Measurements from ENCODE around the gene ZNF585A. TPM values are rescaled to one million over a fixed set of nuclear protein-coding genes. Genes with fewer than 3 reads are reported as not detected.
A peak's percentile ranks its signal among the peaks of the same experiment; 100 is the strongest.
"Not testable (repeated sequence)": the region's sequence is repeated elsewhere in the genome, so short reads cannot be mapped to it uniquely, and the experiment has no call there.

The ZNF585A gene
- total RNA-seq, 4 donors from 2014 or later = 5.7 to 8.4 (median 6.3) TPM

DNA sequence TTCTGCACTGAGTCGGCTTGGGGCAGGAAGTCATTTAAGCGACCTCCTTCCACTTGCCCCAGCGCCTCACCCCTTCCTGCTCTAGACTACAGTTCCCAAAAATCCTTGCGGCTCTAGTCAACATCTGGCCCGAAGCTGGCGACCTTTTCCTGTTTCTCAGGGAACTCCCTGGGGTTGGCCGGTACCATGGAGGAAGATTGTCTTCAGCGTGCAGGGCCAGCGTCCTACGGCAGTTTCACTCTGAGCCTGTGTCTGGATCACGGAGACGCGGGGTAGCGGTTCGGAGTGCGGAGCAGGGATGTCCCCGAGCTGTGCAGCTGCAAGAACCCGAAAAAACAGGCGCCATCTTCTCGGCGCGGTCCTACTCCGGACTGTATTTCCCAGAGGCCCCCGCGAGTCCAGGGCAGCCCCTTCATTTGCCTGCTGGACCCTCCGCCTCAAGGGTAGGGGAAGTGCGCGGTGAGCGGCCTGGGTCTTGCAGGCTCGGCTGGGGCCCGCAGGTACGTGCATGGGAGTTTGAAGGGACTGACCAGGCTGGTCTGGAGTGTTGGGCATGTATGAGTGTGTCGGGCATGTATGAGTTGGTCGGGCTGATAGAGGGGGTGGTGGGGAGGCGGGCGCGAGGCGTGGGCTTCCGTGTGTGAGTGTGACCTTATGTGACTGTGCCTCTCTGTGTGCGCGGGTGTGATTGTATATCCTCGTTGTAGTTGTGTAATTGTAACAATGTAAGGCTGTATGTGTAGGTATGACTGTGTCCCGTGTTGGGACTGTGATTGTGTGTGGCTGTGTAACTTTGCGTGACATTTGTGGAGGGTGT, 45.5 kb upstream of the ZNF585A start, which contains the start of gene ZNF383:
Gene ZNF383, plus strand, starts transcription at position 440 of the 817 bp plus-strand sequence. CDS start 12,240 bp downstream, outside the sequence.
- 1 to 2% methylated on average over 21 to 44 of the region's 44 CpGs for WGBS, 2 donors
- Histone ChIP-seq H3K9me3 (peaks cover 0 to 11% (median 0%) of the 10 kb centered on the region in 4 donors), H3K27ac (peak within 1 kb of the TSS; percentile 83 to 96 (median 88)), H3K4me1 (peaks cover 0 to 17% (median 3%) of the 10 kb centered on the region in 4 donors), H3K4me3 (peak within 1 kb of the TSS; percentile 77 to 95 (median 82)), H3K36me3 (peaks cover 0 to 39% (median 0%) of the 10 kb centered on the region in 3 donors), H3K27me3 (no peaks in the 10 kb centered on the region)
- TF ChIP-seq, protein P1, sequence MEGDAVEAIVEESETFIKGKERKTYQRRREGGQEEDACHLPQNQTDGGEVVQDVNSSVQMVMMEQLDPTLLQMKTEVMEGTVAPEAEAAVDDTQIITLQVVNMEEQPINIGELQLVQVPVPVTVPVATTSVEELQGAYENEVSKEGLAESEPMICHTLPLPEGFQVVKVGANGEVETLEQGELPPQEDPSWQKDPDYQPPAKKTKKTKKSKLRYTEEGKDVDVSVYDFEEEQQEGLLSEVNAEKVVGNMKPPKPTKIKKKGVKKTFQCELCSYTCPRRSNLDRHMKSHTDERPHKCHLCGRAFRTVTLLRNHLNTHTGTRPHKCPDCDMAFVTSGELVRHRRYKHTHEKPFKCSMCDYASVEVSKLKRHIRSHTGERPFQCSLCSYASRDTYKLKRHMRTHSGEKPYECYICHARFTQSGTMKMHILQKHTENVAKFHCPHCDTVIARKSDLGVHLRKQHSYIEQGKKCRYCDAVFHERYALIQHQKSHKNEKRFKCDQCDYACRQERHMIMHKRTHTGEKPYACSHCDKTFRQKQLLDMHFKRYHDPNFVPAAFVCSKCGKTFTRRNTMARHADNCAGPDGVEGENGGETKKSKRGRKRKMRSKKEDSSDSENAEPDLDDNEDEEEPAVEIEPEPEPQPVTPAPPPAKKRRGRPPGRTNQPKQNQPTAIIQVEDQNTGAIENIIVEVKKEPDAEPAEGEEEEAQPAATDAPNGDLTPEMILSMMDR (IDR thresholded peaks at IDR 0.05) = peak in 1 of 5 experiments; percentile 13
- TF ChIP-seq POLR2A (IDR thresholded peaks at IDR 0.05) = peak; percentile 17 to 31
- peak; percentile 27 to 88 for TF ChIP-seq EP300 (IDR thresholded peaks at IDR 0.05)
- peak; percentile 60 to 82 for DNase-seq (ENCODE audit: low spot score in 2 of 2)

DNA sequence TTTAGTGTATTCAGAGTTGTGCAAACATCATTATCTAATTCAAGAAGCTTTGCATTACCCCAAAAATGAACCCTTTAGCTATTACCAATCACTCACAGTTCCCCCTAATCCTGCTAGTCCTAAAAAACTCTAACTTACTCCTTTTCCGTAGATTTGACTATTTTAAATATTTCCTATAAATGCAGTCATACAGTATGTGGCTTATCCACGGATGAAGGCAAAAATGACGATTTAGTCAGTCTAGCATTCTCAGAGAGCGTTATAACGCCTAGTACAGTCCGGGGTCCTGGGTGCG, 44.9 kb upstream of the ZNF585A start:
- DNase-seq (ENCODE audit: low spot score in 2 of 2) = no peak
- no peak for TF ChIP-seq POLR2A (IDR thresholded peaks at IDR 0.05)
- TF ChIP-seq, protein P1 (IDR thresholded peaks at IDR 0.05) = no peak
- no peak for TF ChIP-seq EP300 (IDR thresholded peaks at IDR 0.05)
- Histone ChIP-seq H3K27me3 (no peaks in the 10 kb centered on the region), H3K36me3 (peaks cover 0 to 33% (median 0%) of the 10 kb centered on the region in 3 donors), H3K4me3 (peak overlapping the region; percentile 77 to 95 (median 82)), H3K9me3 (peaks cover 0 to 6% (median 0%) of the 10 kb centered on the region in 4 donors), H3K4me1 (peaks cover 0 to 17% (median 3%) of the 10 kb centered on the region in 4 donors), H3K27ac (peak overlapping the region; percentile 83 to 96 (median 88))
- WGBS, 2 donors = 1% methylated on average over 7 of the region's 7 CpGs

DNA sequence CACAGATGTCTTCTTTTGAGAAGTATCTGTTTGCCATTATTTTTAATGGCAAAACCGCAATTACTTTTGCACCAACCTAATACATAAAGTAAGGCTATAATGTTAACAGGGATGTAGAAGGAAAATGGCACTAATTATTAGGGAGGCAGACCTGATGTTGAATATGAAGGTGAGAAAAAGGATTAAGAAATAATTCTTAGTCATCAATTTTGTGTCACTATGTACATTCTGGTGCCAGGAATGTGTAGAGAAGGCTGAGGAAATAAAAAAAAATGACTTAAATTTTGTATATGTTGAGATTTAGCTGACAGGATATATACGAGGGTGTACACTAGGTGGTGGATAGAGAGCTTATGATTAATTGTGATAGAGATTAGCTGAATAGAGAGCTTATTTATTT, 25.3 kb upstream of the ZNF585A start:
- Histone ChIP-seq H3K36me3 (peaks cover 8 to 100% (median 25%) of the 10 kb centered on the region in 3 donors), H3K27ac (no peak overlapping the region), H3K9me3 (peaks cover 0 to 83% (median 37%) of the 10 kb centered on the region in 4 donors), H3K27me3 (no peaks in the 10 kb centered on the region), H3K4me1 (no peaks in the 10 kb centered on the region), H3K4me3 (no peak overlapping the region)
- TF ChIP-seq POLR2A (IDR thresholded peaks at IDR 0.05) (no peak), EP300 (IDR thresholded peaks at IDR 0.05) (no peak)
- TF ChIP-seq, protein P1 (IDR thresholded peaks at IDR 0.05) = no peak
- DNase-seq (ENCODE audit: low spot score in 2 of 2) = no peak
- WGBS, 2 donors = 97% methylated on average over 2 of the region's 2 CpGs

DNA sequence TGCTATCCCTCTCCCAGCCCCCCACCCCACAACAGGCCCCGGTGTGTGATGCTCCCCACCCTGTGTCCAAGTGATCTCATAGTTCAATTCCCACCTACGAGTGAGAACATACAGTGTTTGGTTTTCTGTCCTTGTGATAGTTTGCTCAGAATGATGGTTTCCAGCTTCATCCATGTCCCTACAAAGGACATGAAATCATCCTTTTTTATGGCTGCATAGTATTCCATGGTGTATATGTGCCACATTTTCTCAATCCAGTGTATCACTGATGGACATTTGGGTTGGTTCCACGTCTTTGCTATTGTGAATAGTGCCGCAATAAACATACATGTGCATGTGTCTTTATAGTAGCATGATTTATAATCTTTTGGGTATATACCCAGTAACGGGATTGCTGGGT, 24.6 kb upstream of the ZNF585A start:
- Histone ChIP-seq H3K36me3 (peaks cover 10 to 100% (median 27%) of the 10 kb centered on the region in 3 donors), H3K9me3 (peaks cover 0 to 87% (median 37%) of the 10 kb centered on the region in 4 donors)
- 97 to 99% methylated on average over 5 of the region's 5 CpGs for WGBS, 2 donors

DNA sequence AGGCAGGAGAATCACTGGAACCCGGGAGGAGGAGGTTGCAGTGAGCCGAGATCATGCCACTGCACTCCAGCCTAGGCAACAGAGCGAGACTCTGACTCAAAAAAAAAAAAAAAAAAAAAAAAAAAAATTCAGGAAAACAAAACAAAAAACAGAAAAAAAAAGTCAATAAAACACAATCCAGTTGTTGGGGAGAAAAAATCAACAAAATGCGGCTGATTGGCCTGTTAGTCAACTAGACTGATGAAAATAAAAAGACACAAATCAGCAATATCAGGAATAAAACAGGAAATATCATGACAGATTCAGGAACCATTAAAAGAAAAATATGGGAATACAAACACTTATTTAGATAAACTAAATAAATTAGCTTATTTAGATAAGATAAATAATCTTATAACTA, 22.8 kb upstream of the ZNF585A start:
- WGBS, 2 donors = 96 to 98% methylated on average over 4 of the region's 4 CpGs
- not testable (repeated sequence) for H3K27ac ChIP-seq; H3K27me3 ChIP-seq; DNase-seq (ENCODE audit: low spot score in 2 of 2); H3K4me3 ChIP-seq; H3K4me1 ChIP-seq
- Histone ChIP-seq H3K36me3 (peaks cover 12 to 100% (median 36%) of the 10 kb centered on the region in 3 donors), H3K9me3 (peaks cover 0 to 99% (median 42%) of the 10 kb centered on the region in 4 donors)

More for the DNA sequence above, 24.6 kb upstream of the ZNF585A start:
- DNase-seq (ENCODE audit: low spot score in 2 of 2); H3K4me3 ChIP-seq; H3K27ac ChIP-seq; H3K27me3 ChIP-seq; H3K4me1 ChIP-seq: not testable (repeated sequence)

DNA sequence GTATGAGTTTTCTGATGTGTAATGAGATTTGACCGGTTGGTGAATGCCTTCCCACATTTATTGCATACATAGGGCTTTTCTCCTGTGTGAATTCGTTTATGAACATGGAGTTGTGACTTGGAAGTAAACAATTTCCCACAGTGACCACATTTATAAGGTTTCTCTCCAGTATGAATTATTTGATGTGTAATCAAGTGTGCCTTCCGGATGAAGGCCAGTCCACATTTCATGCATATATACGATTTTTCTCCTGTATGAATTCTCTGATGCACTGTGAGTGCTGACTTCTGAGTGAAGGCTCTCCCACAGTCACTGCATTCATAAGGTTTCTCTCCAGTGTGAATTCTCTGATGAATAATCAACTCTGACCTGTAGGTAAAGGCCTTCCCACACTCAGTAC, 13.6 kb upstream of the ZNF585A start:
- Histone ChIP-seq H3K36me3 (peaks cover 14 to 96% (median 41%) of the 10 kb centered on the region in 3 donors), H3K9me3 (peaks cover 0 to 96% (median 44%) of the 10 kb centered on the region in 4 donors)
- DNase-seq (ENCODE audit: low spot score in 2 of 2); H3K27me3 ChIP-seq; H3K27ac ChIP-seq; H3K4me3 ChIP-seq; H3K4me1 ChIP-seq: not testable (repeated sequence)
- 93 to 99% methylated on average over 4 of the region's 4 CpGs for WGBS, 2 donors
